Suppressor macrophage treated with lipopolysaccharide for 1 hour (primary cell): Measurements from ENCODE around the gene NEUROG1.

Experiments used
- DNase-seq, 3 donors: peaks; one replicate each; pipeline ENCODE4 v3.0.0-alpha.2; 2020 to 2022

NEUROG1 gene

DNA sequence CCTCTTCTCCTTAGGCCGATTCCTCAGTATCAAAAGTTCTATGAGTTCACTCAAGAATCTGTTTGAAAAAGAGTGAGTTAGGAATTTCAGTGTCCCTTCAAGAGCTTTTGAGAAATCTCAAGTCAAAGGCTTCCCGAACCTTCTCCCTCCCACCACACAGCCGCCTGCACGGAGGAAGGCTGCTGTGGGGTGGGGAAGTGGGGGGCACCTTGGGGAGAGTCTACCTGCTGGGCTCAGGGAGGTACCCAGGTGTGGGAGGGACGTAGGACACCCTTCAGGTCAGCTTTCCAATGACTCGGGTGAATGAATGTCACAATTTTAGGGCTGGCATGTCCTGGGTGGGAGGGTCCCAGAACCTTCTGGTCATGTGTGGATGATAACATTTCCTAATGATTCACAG, 25.5 kb upstream of the NEUROG1 start:
- DNase-seq = peak; percentile 15 to 40 (median 28)

DNA sequence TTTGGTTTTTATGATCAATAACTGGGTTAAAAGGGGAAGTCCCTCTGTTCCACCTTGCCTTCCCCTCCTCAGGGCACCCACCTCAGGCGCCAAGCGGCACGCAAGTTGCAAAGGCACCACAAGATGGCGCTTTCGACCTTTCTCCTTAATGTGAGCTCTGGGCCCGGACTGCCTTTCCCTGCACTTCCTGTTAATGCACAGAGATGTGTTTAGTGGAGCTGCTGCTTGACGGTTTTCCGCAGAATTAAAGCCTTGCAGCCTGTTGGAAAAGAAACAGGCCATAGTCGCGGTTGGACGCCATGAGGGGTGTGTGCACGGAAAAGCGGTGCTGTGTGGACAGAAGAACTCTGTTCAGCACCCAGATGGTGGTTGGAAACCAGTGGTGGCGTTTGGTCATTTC, 25.1 kb upstream of the NEUROG1 start:
- DNase-seq = peak; percentile 92 to 94 (median 94)

DNA sequence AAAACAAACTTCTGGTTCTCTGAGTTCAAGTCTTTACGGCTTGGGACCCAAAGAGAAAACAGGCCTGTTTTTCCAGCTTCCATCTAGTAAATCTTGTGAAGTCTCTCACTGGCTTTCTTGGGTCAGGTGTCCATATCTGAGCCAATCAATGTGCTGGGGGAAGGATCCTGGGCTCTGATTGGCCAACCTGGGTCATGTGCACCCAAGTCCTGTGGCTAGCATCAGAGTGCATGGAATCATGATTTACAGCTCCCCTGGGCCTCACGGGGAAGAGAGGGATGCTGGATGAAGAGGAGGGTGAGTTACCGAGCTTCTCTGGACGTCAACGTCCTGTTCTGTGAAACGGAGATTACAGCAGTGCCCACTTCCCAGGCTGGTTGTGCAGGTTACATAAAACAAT, 23.6 kb upstream of the NEUROG1 start:
- DNase-seq = peak in 2 of 3 donors; percentile 30 to 49

DNA sequence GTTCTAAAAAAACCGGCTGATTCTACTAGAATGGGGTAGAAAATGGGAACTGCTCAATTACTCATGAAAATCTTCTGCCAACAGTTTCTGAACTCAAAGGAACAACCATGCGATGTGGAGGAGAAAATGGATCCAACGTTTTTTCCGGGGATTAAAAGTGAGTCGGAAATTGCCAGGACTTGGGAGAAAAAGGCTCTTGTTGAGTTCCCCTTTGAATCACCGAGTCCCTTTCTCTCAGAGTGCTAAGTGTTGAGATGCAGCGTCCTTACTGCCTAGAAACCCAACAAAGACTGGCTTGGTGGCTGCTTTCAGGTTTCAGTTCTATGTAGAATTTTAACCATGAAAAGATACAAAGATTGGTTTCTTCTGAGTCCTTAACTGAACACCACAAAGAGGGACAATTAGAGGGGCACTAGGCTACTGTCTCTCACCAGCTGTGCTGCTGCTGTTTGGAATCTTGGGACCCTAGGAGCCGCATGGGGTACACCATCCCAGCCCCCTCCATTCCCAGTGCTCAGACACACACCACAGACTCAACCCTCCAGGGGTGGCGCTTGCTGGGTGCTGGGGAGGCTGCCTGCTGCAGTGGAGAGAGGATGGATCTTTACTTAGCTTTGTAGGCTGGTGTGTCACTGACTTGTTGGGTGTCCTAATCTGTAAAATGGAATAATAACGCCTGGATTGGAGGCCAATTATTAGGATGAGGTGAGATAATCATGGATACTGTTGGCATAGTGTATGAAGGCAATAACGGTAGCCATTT, 21.5 kb upstream of the NEUROG1 start:
- no peak for DNase-seq

DNA sequence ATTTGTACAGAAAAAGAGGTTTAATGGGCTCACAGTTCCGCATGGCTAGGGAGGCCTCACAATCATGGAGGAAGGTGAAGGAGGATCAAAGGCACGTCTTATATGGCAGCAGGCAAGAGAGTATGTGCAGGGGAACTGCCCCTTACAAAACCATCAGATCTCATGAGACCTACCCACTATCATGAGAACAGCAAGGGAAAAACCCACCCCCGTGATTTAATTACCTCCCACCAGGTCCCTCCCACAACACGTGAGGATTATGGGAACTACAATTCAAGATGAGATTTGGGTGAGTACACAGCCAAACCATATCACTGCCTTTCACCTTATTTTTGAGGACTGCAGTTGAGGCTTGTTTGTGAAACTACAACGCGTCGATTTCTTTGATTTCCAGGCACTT, 20.9 kb upstream of the NEUROG1 start:
- DNase-seq = peak; percentile 26 to 41 (median 30)

DNA sequence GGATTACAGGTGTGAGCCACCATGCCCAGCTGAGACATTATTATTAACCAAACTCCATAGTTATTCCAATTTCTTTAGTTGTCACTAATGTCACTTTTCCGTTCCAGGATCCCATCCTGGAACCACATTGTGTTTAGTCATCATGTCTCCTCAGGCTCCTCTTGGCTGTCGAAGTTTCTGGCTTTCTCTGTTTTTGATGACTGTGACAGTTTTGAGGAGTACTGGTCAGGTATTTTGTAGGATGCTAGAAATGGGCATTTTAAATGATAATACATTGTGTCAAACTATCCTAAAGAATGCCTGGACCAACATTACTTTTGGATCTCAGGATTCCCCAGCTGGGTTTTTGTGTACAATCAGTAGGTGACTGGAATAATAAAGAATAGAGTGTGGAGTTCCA, 19.8 kb upstream of the NEUROG1 start:
- no peak for DNase-seq

DNA sequence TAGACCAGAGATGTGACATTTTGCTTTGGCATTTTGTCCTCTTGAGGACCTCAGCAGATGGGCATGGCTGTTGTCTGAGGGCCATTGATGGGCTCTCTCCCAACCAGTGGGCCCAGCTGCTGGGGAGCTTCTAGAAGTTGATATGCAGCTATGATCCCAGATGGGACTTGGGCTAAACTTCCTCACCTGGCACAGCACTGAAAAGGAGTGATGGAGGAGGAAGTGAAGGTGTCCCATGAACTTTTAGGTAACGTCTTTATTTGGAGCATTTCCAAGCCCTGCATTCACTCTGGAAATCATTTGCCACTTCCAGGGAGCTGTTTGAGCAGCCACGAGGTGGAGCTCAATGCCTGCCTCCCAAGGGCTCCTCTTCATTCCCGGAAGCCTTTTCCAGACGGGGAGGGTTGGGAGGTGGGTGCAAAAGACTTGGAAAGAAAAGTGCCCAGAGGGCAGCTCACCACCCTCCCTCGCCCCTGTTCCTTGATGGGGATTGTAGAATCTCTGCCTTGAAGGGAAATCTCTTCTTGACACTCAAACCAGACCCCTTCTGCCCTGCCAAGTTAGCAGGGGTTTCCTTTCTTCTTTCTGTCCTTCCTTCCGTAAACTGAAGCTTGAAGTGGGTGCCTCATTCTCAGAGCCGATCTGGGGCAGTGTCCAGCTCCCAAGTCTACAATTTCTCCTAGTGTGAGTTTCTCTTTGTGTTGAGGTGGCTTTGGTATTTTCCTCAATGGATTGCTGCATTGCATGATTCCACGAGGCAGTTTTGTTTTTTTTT, 18.1 kb upstream of the NEUROG1 start:
- DNase-seq = peak in 1 of 3 donors; percentile 39

DNA sequence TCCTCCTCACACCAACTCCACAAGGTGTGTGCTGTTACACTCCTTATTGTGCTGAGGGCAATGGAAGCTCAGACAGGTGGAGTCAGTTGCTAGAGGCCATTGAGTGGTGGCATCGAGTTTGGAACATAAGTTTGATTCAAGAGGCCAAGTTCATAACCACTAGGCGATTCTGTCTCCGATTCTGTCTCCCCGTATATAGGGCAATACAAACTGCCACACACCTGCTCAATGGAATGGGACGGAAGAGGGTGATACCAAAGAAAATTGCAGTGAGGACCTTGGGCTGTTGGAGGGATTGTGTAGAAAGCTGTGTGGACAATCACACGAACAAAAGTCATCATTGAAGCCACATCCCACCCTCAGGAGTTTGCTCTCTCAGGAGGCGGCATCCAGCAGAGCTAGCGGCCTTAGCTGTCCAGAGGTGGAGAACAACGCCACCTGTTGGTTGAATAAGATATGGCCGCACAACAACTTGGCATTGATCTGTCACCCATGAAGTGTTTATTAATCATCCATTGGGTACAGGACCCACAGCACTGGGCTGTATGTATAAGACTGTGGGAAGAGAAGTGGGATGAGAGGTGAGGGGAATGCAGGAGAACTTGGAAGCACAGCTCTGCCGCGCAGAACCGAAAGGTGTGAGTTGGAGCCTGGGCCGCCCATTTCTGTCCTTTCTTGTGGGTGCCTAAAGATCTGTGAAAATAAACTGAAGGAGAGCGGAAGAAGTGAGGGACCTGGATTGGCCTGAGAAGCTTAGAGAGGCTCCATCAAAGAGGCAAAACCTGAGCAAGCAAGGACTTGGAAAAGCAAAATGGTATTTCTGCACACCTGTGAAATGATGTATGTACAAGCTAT, 16.1 kb upstream of the NEUROG1 start:
- DNase-seq = peak; percentile 85 to 91 (median 88)

DNA sequence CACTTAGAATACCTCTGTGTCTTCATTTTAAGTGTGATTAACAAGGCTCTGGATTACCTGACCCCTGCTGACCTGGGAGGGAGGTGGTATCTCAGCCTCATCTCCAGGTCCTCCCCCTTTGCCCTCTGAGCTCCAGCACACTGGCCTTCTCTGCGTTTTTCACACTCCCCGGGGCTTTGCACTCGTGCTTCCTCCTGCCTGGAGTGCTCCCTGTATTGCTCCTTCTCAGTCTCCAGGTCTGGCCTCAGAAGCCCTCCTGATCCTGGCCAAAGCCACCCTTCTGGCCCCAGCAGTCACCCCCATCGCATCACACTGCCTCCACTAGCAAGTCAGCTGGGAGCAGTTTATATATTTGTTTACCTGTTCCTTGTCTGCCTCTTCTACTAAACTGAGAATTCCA, 13.6 kb upstream of the NEUROG1 start:
- DNase-seq = no peak

DNA sequence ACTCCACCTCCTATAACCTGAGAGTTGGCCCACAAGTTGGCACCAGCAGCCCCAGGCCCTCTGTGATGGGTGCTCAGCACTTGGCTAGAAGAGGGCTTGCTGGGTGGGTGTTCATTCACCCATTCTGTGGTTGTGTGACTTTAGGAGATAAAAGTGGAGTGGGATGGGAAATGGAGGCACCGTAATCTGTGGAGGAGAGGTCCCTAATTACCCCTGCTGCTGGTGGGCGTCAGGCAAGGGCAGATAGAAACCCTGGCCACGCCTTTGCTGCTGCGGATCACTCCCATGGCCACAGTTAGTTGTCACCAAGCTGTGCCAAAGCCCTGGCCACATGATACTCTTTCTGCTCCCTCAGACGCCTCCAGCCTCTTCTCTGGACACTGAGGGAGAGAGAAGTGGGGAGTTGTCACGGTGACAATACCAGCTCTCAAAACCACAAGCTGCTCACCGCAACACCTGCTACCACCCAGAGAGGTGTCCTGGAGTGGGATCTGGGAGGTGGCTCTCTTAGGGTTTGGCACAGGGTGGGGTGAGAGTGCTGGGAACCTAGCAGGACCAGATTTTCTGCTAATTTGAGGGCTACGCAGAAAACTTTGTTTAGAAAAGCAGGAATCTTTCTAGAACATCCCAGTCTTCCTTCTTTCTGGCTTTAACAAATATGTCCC, 12.0 kb upstream of the NEUROG1 start:
- DNase-seq = no peak

DNA sequence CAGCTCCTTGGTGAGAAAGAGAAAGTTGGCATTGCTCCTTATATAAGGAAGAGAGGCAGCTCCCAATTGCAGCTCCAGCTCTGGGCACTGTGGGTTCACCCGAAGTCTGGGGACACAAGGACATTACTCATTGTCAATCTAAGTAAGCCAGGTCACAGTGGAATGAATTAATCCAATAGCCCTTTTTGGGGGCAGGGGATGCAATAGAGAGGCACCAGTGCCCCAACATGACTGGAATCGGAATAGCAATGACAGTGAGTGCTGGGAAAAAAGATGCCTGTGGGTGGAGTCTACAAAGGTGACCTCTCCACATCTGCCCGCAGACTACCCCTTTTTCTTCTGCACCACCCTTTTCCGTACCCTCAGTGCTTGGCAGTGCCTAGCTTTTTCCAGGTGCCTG, 11.1 kb upstream of the NEUROG1 start:
- no peak for DNase-seq

DNA sequence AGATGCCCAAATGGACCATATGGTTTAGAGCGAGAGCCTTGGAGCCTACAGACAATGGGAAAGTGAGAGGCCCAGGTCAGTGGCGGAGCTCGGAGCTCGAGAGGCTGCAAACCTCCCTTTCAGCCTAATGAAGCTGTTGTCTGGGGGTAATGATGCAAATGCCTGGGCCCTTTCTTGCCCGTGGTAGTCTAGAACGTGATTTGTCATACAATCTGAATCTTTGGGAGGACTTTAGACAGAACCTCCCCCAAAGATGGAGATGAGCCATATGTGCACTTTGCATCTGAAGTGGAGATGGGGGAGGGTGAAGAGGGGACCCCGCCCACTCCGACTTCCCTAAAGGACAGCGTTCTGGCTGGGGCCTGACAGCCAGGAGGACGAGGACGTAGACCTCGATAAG, 10.3 kb upstream of the NEUROG1 start:
- no peak for DNase-seq

DNA sequence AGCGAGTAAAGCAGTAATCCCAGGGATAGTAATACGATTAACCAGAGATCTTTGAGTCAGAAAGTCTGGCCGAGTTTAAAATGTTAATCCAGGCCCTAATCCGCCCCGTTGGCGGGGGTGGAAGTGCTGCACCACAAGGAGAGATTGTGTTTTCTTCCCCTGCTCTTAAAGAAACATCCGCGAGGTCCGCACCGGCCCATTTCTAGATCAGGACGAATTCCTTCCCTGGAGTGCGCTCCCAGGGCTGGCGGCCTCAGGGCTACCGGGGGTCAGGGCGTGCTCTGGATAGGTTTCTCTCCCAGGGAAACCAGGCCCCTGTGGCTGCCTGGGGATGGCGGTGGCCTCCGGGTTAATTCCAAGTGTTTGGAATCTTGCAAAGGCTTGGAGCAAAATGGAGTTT, 9.3 kb upstream of the NEUROG1 start:
- DNase-seq = no peak

DNA sequence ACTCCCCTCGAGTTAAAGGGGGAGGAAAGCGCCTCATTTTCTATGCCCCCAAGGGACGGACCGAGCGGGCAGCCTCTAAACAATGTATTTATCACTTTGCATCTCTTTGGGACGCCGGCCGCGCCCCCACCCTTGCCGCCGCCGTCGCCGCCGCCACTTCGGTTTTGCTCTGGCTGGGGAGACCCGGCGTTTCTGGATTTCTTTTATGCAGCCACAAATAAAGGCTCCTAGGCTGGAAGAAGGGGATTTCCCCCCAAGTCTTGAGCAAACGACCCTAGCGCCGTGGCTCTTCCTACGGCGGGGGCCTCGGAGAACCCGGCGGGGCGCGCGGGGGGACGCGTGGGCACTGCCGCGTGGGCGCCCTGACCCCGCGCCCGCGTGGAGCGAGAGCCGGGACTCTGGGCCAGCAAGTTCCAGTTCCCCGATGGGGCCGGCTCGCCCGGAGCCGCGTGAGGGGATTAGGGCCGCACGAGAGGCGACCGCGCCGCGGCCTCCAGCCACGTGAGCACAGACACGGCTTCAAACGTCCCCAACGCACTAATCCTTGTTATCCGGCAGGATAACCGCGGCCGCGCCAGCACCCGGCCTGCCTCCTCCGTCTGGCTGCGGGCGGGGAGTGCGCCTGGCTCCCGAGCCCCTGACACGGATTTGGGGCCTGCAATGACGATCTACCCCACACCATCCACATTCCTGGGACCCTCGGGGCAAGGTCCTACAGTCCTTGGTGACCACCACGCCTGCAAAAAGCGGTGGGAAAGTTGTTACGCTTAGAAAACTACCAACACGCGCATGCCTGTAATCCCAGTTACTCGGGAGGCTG, 7.9 kb upstream of the NEUROG1 start:
- DNase-seq = peak; percentile 52 to 75 (median 57)

DNA sequence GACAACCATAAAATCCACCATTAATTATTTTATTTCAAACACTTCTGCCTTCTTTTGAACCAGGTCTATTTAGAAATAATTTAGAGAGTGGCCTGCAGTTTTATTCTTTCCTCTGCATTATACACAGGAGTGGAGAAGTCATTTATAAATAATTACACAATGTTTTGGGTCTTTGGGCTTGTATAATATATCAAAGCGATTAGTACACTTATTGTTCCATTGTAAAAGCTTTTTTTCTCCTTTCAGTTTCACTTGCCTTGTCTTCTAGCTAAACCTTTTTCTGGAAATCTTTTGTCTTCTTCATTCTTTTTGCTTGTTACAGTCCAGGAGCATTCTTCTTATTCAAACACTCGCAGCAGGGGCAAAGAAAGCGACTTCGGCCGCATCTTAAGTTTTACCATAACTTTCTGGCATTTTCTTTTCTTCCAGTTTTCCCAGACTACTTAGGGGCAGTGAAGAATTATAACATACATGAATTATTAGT, 7.3 kb upstream of the NEUROG1 start:
- DNase-seq = no peak

DNA sequence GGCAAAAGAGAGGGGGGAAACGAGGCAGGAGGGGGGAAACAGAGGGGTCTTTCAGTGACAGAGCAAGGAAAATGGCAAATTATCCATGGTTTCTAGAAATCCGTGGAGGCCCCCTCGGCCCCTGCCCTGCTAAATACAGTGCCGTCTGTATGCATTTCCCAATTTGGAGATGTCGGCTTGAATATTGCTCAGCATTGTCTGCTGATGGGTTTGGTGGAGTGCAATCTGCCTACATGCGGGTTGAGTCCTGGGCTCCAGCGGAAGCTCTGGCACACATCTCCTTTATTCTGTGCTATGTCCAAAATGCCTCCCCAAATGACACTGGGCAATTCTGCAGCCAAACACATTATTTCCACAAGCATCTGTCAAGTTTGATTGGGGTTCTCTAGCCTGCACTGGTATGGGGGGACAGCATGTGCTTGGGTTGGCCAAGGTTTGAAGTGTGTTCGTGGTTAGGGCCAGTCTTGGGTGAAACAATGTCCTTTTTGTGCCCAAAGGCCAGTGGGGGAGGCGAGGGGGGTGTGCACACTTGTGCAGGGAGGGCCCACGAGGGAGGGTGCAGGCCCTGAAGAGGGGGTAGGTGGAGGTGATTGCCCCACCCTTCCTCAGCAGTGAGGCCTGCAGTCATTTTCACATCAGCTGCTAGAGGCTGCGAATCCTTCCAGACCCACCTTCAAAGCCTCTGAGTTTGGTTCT, 6.2 kb upstream of the NEUROG1 start:
- DNase-seq = no peak

DNA sequence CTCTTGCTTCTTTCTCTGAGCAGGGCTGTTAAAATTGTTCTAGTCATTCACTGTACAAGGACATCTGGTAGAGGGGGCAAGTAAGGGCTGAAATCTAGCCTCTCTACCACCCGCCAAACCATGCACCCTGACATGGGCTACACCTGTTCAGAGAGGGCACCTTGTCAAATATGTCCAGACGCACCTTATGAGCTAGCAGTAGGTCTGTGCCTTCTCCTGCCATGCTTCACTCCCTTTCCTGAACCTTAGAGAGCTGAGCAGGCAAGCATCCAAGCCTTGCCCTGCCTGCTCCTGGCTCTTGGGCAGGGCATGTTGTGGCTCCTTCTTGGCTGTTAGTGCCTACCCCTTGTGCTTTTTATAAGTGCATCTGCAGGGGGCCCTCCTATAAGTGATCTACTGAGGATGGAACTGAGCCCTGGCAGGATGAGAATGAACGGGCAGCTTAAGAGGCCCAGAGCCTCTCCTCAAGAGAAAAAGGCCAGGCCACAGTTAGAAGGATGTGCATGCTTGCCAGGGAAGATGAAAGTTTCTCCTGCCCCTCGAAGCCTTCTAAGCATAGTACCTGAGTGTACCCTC, 3.8 kb upstream of the NEUROG1 start:
- DNase-seq = no peak

DNA sequence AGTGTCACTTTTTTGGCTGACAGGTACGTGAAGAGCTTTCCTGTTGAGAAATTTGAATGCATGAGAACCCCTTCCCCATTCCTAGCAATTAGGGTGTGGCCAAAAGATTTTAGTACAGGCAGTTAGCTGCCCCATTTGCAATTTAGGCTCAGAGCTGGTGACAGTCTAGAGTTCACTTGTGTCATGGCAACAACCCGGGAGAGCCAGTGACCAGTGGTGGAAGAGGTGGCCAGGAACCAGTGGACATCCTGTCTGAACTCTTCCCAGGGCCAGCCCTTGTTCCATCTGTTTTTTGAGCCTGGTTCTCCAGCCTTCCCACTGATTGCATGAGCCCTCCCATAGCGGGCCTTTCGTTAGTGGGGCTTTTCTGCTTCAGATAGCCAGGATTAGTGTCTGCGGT, 2.5 kb upstream of the NEUROG1 start:
- DNase-seq = no peak

DNA sequence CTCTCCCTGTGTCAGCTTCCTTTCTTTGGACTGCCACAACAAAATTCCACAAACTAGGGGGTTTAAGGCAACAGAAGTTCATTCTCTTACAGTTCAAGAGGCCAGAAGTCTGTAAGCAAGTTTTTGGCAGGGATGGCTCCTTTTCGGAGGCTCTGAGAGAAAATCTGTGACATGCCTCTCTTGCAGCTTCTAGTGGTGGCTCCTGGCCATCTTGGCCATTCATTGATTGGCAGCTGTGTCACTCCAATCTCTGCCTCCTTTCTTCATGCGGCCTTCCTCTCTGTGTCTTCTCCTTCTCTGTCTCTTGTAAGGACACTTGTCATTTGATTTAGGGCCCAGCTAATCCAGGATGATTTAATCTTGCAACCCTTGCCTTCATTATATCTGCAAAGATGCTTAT, 2.0 kb upstream of the NEUROG1 start:
- DNase-seq = no peak

DNA sequence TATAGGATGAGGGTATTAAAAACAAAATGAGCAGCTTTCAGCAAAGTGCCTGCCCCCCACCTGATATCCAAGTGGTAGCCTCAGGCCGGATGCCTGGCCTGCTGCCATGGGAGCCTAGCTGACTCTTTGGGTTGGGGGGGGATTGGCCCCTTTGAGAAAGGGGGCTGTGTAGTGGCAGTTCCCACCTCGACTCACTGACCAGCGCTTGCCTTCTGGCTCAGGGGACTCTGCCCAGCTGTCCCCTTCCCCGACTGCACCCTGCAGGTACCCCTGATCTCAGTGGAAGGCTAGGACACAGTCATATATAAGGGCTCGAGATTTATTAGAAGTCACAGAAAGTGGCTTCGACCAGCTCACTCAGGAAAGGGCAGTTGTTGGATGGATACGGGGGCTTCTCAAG, 1.5 kb upstream of the NEUROG1 start:
- no peak for DNase-seq

DNA sequence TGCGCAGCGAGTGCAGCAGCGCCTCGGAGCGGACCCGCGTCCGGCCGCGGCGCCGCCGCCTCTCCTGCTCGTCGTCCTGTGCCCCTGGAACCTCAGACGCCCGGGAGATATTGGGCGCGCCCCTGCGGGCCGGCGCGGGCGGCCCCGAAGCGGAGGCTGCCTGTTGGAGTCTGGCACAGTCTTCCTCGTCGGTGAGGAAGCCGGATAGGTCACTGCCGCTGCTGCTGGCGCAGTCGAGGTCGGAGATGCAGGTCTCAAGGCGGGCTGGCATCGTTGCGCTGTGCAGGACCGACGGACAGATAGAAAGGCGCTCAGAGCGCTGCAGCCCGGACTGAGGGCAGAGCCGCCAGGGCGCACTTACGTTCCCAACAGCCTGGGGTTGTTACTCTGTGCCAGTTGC, 344 bp downstream of the NEUROG1 start:
- DNase-seq = no peak
